HL-60/S4 (cell line): ENCODE data around the gene DDAH1.
"Not testable (repeated sequence)": the region's sequence is repeated elsewhere in the genome, so short reads cannot be mapped to it uniquely, and the experiment has no call there.

Experiments used
- in situ Hi-C: fragments of 300-500 bp; cut with MboI; formaldehyde crosslinking; loops from 2 replicates; pipeline ENCODE4 v1.14.3; 2022; ENCODE audit warnings: low sequenced_read_pairs

The DDAH1 gene

DNA sequence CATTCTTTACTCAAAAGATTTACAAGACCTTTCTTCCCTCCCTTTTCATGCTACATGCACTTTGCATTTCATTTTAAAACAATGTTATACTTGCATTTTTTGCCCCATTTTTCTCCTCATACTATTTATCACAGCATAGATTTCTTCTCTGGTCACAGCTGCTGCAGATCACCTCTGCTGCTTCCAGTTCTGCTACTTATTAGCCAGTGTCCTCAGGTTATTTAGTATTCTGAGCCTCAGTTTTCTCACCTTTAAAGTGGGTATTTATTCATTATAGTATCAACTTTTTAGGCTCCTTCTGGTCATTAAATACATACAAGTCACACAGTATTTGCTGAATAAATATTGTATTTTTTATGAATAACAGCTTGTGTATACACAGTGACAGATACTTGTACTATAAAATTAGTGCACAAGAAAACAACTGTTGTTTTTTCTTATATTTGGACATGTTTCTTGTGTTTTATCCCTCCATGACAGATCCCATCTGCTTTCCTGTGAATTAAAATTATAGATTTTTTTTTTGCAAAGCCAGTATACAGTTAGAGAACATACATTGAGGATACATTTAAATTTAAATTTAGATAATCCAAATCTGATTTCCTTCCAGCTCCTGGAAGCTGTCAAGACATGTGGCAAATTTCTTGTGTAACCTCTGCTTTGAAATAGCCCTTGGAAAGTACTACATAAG, 103.2 kb downstream of the DDAH1 start:
- in situ Hi-C loops, result no loop called here

DNA sequence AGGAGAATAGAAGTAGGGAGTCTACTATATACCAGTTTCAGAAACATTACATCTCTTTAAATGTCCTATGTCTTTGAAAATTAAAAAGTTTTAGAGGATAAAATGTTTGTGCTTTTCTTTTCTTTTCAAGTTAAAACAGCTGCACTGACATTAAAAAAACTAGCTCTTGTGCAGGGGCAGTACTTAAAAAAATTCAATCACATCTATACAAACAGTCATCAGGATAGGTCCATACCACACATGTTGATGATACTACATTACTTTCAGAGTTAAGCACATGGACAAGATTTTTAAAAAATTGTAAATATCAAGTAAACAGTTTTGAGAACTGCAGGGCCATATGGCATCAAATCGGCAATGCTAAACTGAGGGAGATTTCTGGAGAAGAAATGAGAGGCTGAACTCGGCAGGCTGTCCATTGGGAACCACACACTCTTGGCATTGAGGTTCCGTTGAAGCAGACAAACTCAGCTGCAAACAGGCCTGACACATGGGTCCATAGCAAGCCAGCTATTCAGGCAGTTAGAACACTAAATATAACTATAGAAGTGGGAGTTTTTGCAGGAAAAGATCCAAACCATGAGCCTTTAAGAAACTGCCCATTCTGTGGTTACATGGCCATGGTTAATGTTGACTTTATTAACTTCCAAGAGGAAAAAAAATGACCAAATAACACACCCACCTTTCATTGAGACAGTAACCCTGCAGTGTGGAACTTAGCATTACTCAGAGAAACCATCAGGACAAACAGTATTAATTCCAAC, 104.0 kb downstream of the DDAH1 start:
- in situ Hi-C loops, result no loop called here

DNA sequence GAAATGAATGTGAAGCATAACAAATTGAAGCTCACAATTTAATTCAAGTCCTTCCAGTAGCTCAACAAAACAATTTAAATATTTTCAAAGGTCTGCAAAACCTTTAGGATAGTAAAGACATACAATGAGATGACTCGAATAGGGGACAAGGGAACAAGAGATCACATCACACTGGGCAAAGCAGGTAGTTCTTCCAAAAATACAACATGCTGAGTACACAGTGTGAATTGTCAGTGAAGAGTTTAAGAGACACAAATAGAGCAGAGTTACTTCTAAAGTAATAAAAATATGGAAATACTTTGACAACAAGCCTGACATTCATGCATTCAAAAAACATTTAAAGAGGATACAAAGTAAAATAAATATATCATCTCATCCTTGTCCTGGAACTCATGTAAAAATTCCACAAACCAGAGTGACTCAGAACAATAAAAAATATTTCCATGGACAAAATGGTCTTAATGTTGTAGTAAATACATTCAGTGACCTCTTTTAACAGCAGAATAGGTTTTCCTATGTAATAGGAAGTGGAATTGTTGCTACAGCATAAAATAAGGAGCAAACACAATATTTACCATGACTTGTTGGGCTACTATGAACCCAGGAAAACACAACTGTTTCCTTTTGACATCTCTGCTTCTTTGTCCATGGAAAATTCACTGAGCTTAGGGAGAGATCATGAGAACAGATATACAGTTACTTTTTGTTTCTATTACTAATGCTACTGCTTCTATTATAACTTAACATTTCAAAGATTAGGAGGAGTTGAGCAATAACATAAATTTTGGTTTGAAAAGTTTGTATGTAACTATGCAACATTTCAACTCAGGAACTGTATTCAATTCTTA, 104.9 kb downstream of the DDAH1 start:
- in situ Hi-C loops, result no loop called here

DNA sequence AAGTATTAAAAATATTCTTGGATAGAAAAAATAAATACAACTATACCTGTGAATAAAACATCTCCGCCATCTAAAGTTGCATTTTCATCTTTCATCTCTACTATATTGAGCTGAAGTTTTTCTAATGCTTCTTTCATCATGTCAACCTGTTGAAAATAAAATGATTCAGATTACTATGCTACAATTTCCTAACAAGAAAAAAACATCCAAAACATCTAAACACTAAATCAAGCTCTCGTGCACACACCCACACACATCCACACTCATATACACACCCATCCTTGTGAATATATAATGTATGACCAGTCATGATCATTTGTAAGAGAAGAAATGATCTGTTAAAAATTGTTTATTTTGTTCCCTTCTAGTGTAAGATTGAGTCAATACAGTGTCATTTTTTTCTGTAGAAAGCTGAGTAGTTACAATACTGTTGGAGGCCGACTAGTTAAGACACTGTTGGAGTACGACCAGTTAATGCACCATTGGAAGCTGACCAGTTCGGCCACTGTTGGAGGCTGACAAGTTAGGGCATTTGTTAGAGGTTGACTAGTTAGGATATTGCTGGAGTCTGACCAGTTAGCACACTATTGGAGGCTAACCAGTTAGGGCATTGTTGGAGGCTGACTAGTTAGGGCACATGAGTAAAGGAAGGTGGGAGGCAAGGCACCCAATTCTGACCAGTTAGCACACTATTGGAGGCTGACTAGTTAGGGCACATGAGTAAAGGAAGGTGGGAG, 106.1 kb downstream of the DDAH1 start:
- in situ Hi-C loops, result no loop called here

DNA sequence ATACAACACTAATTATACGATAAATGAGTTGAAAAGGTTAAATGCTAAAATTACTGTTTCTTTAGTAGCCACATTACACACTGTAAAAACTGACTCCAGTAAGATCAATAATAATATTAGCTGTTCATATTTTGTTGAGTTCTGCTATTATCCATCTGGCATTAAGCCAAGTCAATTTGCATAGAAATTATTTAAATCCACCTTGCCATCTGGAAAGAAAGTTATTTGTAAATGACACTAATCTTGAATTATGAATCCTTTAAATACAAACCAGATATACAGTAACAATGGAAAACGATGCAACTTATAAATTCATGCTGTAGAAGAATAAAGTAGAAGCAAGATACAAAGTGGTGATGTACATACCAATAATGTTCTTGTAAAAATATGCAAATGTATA, 107.1 kb downstream of the DDAH1 start:
- in situ Hi-C loops, result no loop called here

DNA sequence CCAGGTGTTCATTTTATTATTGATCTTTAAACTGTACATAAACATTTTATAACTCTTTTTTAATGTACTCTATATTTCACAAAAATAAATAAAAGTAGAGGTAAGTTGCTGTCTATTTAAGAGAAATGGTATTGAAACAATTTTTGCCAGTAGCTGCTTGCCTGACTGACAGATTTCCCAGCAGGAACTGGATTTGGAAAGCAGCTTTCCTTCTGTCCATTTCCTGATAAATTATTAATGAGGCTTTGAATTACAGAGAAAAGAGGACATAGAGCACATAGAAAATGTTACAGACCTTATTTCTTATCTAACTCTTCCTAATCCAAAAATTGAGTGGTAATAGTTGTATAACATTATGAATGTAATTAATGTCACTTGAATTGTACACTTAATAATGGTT, 108.8 kb downstream of the DDAH1 start:
- in situ Hi-C loops, result no loop called here

DNA sequence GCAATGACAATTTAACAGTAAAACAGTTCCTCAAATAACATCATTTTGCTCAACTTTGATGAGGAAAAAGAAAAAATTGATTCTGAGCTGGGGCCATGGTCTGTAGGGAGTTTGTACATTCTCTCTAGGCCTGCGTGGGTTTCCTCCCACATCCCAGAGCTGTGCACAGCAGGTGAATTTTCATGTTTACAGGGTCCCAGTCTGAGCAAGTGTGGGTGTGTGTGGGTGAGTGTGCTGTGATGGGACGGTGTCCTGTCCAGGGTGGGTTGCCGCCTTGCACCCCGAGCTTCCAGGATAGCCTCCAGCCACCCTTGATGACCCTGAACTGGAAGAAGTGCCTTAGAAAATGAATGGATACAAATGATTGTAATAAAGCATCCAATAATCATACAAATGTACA, 112.9 kb downstream of the DDAH1 start:
- in situ Hi-C loops, result no loop called here

DNA sequence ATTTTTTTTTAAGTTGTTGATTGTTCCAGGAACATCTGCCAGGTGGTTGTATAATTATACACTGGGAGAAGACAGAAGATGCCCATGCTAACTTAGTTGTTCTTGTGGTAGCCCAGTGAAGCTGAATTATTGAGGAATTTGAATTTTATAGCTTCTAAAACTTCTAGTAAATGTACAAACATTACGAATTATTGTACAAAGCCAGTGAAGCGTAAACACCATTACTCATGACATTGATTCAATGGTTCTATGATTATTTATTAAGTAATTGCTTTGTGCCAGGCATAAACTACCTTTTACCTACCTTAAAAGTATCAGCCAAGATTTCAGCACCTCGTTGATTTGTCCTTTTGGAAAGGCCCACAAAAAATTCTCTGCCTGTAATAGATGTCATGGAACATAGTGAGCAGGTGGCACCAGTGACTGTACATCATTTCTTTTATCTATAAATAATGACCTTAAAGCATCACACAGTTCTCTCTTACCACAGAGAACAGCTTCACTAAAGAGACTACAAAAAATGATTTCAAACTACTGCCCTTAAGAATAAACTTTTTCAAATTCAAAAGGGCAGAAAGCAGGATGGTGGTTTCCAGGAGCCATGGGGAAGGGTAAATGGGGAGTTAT, 113.6 kb downstream of the DDAH1 start:
- in situ Hi-C loops, result no loop called here

DNA sequence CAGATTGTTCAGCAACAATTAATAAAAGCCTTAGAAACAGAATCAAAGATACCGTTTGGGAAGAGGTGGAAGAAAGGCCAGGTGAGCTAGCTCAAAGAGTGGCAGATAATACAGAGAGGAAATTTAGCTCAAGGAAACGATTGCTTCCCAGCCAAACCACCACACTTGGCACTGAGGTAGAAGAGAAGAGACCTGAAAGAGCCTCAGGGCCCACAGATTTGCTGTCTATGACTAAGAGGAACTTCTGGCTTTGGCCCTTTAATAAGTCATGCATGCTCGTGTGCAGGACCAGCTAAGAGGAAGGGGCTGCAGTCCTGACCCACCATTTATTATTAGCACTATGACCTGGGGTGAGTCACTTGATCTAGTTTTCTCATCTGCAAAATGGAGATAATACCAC, 115.7 kb downstream of the DDAH1 start:
- in situ Hi-C loops, result no loop called here

DNA sequence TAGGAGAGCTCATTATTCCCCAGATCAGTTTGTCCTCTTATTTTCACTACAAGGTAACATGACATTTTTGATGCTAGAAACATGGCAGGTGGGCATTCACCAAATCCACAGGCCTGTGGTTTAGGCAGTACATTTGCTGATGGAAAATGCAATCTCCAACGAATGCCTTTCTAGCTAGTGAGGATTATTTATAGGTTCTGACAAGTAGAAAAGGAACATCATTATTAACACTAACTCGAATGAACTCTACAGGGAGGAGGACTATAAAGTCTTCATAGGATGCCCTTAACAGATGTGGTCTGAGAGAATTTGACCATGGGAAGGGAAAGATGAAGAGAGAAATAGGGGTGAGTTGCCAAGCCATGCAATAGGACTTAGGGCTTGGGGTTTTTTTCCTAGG, 117.1 kb downstream of the DDAH1 start:
- in situ Hi-C loops, result no loop called here

DNA sequence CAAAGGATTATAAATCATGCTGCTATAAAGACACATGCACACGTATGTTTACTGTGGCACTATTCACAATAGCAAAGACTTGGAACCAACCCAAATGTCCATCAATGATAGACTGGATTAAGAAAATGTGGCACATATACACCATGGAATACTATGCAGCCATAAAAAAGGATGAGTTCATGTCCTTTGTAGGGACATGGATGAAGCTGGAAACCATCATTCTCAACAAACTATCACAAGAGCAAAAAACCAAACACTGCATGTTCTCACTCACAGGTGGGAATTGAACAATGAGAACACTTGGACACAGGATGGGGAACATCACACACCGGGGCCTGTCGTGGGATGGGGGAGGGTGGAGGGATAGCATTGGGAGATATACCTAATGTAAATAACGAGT, 117.7 kb downstream of the DDAH1 start:
- in situ Hi-C loops, result not testable (repeated sequence)

DNA sequence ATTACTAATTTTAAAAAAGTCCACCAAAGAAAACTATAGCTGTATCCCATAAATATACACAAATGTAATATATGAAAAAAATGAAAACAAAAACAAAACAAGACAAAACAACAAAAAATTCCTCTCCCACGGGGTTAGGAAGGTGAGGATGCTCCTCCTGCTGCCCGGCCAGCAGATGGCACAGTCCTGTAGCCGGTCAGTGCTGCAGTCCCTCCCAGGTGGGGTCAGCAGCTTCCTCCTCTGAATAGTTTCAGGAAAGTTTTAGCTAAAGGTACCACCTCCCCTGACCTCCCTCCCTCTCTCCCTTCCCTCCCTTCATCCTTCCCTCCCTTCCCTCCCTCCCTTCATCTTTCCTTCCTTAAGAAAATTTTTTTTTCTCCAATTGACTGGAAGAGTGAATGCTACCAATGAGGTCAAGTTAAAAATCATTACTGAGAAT, 120.7 kb downstream of the DDAH1 start:
- in situ Hi-C loops, result no loop called here

DNA sequence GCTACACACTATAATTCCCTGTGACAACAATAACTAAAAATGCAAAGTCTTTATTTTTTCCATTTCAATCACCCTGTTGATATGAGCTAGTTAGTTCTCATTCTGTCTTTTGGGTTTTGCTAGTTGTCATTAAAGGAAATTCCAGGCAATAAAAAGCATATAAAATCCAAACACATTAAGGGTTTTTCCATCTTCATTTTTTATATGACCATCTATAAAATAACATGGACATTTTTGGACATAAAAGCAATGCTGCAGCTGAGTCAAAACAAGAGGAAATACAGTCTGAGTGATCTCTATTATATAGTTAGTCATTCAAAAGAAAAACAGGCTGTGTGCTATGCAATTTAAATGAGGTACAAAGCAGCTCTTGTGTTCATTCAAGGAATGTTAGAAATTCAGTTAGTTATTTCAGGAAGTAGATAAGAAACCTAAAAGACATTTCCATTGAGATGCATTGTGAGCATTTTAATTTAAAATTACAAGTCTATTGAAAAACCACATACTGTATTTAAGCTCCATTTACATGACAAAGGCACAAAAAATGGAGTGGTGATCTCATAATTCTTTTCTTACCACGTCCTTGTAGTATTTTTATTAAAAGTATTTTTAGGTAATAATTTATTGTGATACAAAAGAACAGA, 121.2 kb downstream of the DDAH1 start:
- in situ Hi-C loops, result no loop called here

DNA sequence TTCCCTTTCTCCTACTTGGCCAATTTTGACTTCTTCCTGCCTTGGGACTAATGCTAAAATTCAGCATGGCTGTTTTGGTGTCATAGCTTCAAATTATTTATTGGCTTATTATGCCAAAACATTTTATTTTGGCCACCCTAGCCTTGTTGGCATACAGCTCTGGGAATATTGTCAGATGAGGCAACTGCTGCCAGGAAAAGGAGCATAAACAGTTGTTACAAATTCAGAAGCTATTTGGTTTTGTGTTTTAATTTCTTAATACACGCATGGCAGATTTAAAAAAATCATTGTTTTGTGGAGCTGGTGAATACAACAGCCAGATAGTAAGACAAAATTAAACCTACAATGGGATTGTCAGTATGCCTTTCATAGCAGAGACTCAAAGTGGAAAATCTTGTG, 121.7 kb downstream of the DDAH1 start:
- in situ Hi-C loops, result no loop called here

DNA sequence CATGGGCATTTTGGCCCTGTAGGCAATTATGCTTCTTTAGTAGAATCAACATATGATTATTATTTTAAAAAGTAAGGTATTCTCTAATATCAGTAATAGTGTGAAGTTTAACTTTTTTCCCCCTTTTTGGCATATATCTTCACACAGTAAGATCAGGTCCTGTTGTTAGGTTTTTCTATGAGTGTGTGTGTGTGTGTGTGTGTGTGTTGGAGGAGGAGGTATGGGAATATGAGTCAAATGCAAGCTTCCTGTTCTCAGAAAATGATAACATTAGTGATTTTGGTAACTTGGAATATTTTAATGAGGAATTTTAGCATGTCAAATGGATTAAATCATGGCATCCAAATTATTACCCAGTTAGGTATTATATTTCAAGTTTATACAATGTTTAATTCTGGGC, 122.8 kb downstream of the DDAH1 start:
- in situ Hi-C loops, result no loop called here

DNA sequence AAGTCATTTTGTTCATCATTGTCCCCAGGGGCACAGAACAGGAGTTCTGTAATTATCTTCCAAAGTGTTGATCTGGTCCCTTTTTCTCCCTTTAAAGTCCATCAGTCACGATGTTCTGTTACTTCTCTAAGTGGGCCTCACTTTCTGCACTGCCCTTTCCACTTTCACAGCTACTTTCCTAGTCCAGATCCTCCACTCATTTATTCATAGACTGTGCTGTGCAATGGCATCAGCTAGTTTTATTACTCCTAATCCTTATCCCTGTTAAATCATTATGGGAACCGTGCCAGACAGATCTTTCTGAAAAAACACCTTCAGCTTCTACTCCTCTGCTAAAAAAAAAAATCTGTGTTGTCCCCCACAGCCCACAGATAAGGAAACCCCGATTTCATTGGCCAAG, 124.5 kb downstream of the DDAH1 start:
- in situ Hi-C loops, result no loop called here

DNA sequence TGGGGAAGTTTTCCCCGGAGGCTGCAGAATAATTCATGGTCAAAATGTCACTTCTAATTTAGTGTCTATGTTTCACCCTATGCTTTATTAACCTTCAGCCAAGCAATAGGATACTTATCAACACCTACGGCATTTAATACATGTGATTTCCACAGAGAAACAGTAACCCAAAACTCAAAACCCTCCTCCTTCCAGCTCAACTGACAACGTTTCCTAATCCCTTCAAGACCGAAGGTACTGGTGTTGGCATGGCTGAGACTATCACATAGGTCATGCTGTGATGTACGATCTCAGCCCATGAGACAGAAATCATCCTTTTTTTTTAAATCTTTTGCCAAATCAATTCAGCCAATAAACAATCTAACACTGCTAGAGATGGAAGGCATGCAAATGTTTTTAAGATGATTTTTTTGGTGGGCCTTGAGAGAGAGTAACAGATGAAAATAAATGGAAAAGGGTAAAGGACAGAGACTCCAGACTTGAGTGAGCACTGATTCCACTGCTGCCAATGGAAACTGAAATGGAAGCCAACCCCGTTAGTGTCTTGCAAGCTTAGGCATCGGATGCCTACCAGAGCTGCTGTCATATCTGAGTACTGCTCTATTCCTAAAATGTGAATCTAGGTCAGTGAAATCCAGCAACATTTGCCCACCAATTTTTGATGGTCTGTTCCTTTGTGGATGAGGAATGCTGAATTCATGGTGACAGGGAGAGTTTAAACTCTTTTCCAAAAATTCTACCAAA, 125.1 kb downstream of the DDAH1 start:
- in situ Hi-C loops, result no loop called here

DNA sequence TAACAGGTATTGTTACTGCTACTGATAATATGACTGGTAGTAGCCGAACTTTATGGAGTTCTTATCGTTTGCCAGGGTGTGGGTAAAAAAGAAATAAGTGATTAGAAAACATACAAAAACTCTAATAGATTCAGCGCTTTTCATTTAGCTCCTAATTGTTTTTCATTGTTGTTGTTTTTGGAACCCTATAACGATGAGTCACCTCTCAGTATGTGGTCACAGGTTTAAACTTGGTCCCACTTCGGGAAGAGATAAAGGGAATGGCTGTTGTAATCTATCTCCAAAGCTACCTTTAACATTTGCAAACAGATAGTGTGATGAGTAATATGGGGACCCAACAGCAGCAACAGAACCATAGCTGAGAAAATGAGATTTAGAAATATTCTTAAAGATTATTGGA, 125.9 kb downstream of the DDAH1 start:
- in situ Hi-C loops, result no loop called here

DNA sequence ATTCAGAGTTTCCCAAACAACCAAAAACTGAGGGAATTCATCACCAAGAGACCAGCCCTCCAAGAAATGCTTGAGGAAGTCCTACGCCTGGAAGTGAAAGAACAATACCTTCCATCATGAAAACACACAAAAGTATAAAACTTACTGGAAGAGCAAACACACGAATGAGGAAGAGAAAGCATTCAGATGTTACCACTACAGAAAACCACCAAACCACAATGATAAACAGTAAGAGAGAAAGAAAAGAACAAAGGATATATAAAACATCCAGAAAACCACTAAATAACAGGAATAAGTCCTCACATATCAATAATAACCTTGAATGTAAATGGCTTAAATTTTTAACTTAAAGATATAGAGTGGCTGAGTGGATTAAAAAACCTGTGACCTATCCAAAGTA, 130.0 kb downstream of the DDAH1 start:
- in situ Hi-C loops, result no loop called here
